ENCODE data around the gene RGS3. TPM values are rescaled to one million over a fixed set of nuclear protein-coding genes. Genes with fewer than 3 reads are reported as not detected.

Gene RGS3
- total RNA-seq, 3 donors from 2014 or later = 51.4 to 65.9 (median 63.5) TPM

DNA sequence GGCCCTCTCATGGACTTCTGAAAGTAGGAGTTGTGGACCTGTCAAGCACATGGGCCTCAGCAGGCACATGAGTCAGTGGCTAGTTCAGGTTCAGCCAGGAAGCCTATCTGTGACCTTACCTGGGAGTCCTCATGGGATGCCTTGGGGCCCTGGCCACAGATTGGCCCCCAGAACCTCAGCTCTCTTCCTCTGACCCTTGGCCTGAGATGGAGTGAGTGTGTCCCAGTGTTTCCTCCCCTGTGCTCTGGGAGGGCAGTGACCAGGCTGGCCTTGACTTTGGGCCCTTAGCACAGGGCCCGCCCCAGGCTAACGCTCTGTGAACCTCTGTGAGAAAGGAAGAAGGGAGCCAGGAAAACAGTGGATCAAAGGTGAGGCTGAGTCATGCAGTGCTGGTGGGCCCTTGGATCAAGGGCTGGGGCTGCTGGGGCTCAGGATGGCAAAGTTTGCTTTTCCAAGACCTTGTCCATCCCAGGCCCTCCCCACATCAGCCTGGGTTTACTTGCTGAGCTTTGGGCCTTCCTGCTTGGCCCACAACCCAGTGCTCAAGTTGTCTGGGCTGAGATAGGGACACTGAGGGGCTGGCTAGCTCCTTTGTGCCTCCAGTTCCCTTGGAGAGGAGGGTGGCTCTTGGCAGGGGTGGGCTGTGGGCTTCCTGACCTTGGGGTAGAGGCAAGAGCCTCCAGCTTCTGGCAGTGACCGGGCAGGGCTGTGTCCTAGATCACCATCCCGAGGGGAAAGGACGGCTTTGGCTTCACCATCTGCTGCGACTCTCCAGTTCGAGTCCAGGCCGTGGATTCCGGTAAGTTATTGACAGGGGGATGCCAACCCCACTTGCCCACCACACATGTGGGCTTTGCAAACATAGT lies 41.4 kb downstream of the RGS3 start:
- no peaks in the 10 kb centered on the region for H3K27me3 Mint-ChIP-seq (ENCODE audit: low read depth)
- H3K4me1 Mint-ChIP-seq (ENCODE audit: low read depth) = peaks cover 5% of the 10 kb centered on the region
- no peaks in the 10 kb centered on the region for H3K36me3 Mint-ChIP-seq (ENCODE audit: insufficient read depth)
- ATAC-seq = no peak
- DNase-seq = no peak
- no peak overlapping the region for H3K4me3 Mint-ChIP-seq
- H3K9me3 Mint-ChIP-seq = no peaks in the 10 kb centered on the region

DNA sequence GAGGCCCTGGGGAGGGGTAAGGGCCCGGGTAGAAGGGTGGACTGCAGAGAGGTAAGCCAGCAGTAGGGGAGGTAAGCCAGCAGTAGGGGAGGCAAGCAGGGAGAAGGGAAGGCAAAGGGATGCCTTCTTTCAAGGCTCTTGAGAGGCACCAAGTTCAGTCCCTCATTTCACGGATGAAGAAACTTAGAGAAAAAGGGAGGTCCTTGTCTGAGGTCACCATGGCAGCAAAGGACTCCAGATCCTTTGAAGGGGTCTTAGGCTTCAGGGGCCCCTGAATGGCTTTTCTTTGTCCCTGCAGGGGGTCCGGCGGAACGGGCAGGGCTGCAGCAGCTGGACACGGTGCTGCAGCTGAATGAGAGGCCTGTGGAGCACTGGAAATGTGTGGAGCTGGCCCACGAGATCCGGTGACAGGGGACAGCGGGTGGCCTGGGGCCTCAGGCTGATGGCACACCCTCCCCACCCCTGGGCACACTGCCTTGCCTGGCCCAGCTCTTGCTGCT lies 42.6 kb downstream of the RGS3 start:
- DNase-seq (no peak), ATAC-seq (no peak)
- Mint-ChIP-seq H3K27me3 (ENCODE audit: low read depth) (no peaks in the 10 kb centered on the region), H3K4me3 (no peak overlapping the region), H3K36me3 (ENCODE audit: insufficient read depth) (no peaks in the 10 kb centered on the region), H3K9me3 (no peaks in the 10 kb centered on the region), H3K4me1 (ENCODE audit: low read depth) (peaks cover 12% of the 10 kb centered on the region)

DNA sequence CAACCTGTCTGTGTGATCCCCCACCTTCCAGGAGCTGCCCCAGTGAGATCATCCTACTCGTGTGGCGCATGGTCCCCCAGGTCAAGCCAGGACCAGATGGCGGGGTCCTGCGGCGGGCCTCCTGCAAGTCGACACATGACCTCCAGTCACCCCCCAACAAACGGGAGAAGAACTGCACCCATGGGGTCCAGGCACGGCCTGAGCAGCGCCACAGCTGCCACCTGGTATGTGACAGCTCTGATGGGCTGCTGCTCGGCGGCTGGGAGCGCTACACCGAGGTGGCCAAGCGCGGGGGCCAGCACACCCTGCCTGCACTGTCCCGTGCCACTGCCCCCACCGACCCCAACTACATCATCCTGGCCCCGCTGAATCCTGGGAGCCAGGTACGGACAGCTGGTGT lies 43.7 kb downstream of the RGS3 start:
- H3K9me3 Mint-ChIP-seq = no peaks in the 10 kb centered on the region
- H3K4me1 Mint-ChIP-seq (ENCODE audit: low read depth) = peaks cover 23% of the 10 kb centered on the region
- H3K4me3 Mint-ChIP-seq = no peak overlapping the region
- ATAC-seq = no peak
- no peak for DNase-seq
- H3K36me3 Mint-ChIP-seq (ENCODE audit: insufficient read depth) = no peaks in the 10 kb centered on the region
- no peaks in the 10 kb centered on the region for H3K27me3 Mint-ChIP-seq (ENCODE audit: low read depth)

DNA sequence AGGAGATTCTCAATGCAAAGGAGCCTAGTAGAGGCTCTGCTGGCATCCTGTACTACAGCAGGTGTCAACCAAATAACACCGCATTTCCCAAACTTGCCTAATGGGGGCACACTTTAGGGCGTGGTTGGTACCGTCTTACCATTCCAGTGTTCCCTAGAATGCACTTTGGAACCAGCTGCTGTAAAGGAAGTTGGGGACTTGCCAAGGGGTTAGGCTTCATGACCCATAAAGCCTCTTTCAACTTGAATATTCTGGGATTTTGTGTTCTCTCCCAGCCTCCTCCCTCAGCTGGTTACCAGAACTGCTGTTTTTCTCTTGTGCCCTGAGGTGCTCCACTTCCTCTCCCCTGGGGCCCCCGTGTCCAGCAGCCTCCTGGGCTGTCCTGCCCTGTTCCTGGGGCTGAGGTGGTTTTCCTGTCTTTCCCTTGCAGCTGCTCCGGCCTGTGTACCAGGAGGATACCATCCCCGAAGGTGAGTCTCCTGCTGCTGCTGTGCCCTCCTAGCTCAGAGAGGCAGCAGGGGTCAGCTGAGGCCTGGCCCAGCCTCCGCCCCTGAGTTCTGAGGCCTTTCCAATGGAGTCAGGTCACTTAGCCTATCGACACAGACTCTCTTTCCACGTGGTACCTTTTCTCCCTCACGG lies 44.7 kb downstream of the RGS3 start:
- H3K9me3 Mint-ChIP-seq = no peaks in the 10 kb centered on the region
- no peak overlapping the region for H3K4me3 Mint-ChIP-seq
- ATAC-seq = no peak
- no peak for DNase-seq
- H3K36me3 Mint-ChIP-seq (ENCODE audit: insufficient read depth) = no peaks in the 10 kb centered on the region
- peaks cover 32% of the 10 kb centered on the region for H3K4me1 Mint-ChIP-seq (ENCODE audit: low read depth)
- H3K27me3 Mint-ChIP-seq (ENCODE audit: low read depth) = no peaks in the 10 kb centered on the region

DNA sequence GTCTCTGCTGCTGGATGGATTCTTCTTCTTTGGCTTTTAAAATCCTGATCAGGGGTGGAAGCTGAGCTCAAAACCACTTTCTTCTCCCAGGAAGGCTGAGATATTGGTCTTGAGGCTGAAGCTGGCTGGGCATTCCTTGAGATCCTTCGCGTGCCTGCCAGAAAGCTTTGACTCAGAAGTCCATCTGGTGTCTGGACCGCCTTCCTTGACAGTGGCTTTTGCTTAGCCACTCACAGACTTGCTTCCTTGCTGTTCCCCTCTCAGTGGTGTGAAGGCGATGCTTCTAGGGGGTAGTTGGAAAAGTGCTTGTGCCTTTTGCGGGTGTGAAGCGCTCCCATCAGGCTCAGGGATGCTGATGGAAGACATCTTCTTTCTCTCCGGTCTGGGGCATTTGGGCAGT lies 45.9 kb downstream of the RGS3 start:
- H3K9me3 Mint-ChIP-seq = no peaks in the 10 kb centered on the region
- H3K4me1 Mint-ChIP-seq (ENCODE audit: low read depth) = peaks cover 45% of the 10 kb centered on the region
- ATAC-seq (no peak), DNase-seq (no peak)
- H3K4me3 Mint-ChIP-seq = no peak overlapping the region
- H3K27me3 Mint-ChIP-seq (ENCODE audit: low read depth) = no peaks in the 10 kb centered on the region
- no peaks in the 10 kb centered on the region for H3K36me3 Mint-ChIP-seq (ENCODE audit: insufficient read depth)

DNA sequence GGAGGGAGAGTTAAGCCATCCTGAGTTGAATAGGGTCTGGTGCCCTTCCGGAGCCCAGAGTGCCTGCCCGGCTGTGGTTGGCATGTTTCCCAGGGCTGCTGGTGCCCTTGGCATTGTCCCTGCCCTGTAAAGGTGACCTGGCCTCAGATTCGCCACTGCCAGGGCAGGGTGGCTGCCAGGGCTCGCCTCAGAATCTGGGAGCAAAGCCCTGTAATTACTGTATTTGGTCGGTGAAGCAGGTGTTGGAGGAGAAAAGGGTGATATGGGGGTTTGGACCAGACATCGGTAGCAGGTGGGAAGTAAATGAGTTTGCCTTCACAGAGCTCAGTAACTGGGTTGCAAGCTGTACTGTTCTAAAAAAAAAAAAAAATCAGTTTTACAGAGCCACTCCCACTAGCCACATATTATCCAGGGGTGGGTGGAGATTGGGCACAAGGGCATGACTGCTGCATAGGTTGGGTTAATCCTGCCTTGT lies 47.6 kb downstream of the RGS3 start:
- peaks cover 56% of the 10 kb centered on the region for H3K4me1 Mint-ChIP-seq (ENCODE audit: low read depth)
- H3K9me3 Mint-ChIP-seq = no peaks in the 10 kb centered on the region
- H3K36me3 Mint-ChIP-seq (ENCODE audit: insufficient read depth) = no peaks in the 10 kb centered on the region
- no peaks in the 10 kb centered on the region for H3K27me3 Mint-ChIP-seq (ENCODE audit: low read depth)
- H3K4me3 Mint-ChIP-seq = no peak overlapping the region
- DNase-seq (no peak), ATAC-seq (no peak)

DNA sequence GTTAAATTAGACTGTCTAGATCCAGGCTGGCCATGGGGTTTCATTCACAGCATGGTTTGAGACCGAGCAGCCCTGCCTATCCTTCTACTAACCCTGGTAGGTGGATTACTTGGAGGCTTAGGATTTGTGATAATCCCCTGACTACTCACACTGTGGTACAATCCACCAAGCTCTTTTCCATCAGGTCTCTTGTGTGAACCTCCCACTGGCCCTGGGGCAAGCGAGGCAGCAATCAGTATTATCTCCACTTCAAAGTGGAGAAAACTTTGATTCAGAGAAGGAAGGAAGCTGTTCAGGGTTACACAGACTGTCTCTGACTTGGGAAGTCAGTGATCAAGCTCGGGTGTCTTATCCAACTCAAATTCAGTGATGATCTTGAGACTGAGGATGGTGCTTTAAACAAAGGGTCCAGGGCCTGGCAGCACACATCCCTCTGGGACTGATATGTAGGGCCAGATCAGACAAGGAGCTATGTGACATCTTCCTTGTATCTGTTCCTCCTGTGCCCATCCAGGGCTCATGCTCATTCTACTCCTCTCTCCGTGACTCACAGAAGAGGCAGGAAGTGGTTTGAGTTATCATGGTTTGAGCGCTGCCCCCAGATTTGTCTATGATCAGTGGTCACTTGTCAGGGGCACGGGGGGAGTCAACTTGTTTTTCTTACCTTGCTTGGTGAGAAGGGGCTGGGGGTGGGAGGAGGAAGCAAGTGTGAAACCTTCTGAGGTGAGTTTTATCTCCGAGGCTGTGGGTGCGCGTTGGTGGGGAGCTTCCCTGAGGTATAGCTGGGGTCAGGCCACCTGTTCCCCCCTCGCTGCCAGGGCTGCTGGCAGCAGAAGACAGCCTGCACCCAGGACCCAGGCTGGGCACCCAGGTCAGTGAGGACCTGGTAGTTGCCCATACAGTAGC lies 48.6 kb downstream of the RGS3 start:
- DNase-seq = peak; percentile 65

DNA sequence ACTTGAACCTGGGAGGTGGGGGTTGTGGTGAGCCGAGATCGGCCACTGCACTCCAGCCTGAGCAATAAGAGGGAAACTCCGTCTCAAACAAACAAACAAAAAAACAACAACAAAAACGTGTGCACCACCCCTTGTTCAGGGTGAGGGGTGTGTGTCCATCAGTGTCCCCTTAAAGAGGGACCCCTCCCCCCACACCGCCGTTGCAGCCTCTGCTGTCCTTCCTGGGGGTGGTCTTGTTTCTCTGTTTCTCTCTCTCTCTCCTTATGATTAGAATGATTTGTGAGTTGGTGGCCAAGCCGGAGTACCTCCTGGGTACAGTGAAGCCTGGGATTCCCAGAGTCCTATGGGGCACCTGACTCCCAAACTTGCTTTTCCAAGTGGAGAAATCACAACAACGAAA lies 49.6 kb downstream of the RGS3 start:
- Mint-ChIP-seq H3K36me3 (ENCODE audit: insufficient read depth) (no peaks in the 10 kb centered on the region), H3K4me3 (peak overlapping the region; percentile 56), H3K9me3 (no peaks in the 10 kb centered on the region)

More for the DNA sequence above, 48.6 kb downstream of the RGS3 start:
- Mint-ChIP-seq H3K36me3 (ENCODE audit: insufficient read depth) (no peaks in the 10 kb centered on the region), H3K27me3 (ENCODE audit: low read depth) (no peaks in the 10 kb centered on the region), H3K4me1 (ENCODE audit: low read depth) (peaks cover 66% of the 10 kb centered on the region), H3K9me3 (no peaks in the 10 kb centered on the region), H3K4me3 (peak overlapping the region; percentile 62)
- peak; percentile 78 to 79 for ATAC-seq

DNA sequence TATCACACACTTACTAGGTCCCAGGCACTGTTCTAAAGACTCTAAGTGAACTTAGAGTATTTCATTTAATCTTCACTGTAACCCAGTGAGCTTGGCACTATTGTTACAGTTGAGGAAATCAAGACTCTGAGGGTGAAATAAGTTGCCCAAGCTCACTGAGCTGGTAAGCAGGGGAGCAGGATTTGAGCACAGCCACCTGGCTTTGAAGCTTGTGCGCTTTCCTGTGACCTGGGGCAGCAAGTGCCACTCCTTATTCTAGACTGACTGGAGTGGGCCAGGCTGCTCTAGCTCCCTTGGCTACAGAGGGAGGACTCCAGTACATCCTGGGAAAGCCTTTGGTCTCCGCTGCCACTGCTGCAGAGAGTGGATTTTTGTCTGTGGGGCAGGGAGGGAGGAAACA lies 50.0 kb downstream of the RGS3 start:
- no peak for ATAC-seq
- Mint-ChIP-seq H3K4me1 (ENCODE audit: low read depth) (peaks cover 77% of the 10 kb centered on the region), H3K36me3 (ENCODE audit: insufficient read depth) (no peaks in the 10 kb centered on the region), H3K27me3 (ENCODE audit: low read depth) (no peaks in the 10 kb centered on the region), H3K9me3 (no peaks in the 10 kb centered on the region), H3K4me3 (peak overlapping the region; percentile 56)
- no peak for DNase-seq

More for the DNA sequence above, 49.6 kb downstream of the RGS3 start:
- DNase-seq = no peak
- no peak for ATAC-seq
- no peaks in the 10 kb centered on the region for H3K27me3 Mint-ChIP-seq (ENCODE audit: low read depth)
- peaks cover 74% of the 10 kb centered on the region for H3K4me1 Mint-ChIP-seq (ENCODE audit: low read depth)

DNA sequence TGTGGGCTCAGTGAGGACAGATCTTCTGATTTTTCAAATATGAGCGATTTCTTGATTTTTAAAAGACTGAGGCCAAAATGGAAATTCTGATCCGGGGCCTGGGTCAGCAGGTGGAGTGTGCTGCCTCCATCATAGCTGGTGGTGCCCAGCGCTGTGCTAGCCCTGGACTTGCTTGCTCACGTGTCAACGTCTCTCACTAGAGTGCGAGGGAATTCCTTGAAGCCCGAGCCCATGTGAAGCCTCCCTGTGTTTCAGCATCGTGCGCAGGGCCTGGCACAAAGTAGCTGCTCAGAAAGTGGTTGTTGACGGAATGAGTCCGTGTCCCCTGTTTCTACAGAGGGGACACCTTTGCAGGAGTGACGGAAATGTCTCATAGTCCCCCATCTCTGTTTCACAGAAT lies 50.5 kb downstream of the RGS3 start:
- Mint-ChIP-seq H3K4me1 (ENCODE audit: low read depth) (peaks cover 82% of the 10 kb centered on the region), H3K27me3 (ENCODE audit: low read depth) (no peaks in the 10 kb centered on the region), H3K36me3 (ENCODE audit: insufficient read depth) (no peaks in the 10 kb centered on the region), H3K4me3 (no peak overlapping the region), H3K9me3 (no peaks in the 10 kb centered on the region)
- ATAC-seq (no peak), DNase-seq (no peak)

DNA sequence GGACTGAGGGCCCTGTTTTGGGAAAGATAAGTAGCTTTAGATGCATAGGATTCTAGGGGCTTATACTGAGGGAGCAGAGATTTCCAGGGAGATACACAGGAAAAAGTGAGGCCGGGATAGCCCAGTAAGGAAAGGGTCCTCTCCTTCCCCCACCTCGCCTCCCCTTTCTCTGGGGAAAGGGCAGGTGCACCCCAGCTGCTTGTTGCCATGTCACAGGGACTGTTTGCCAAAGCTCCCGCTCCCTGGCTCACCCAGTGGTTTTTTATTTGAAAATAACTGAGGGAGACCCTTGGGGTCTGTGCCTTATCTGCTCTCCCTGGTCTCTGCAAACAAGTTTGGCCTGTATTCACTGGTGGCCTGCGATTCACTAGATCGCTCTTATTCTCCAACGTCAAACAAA lies 51.2 kb downstream of the RGS3 start:
- no peaks in the 10 kb centered on the region for H3K9me3 Mint-ChIP-seq
- DNase-seq = no peak
- peaks cover 87% of the 10 kb centered on the region for H3K4me1 Mint-ChIP-seq (ENCODE audit: low read depth)
- ATAC-seq = no peak
- no peaks in the 10 kb centered on the region for H3K36me3 Mint-ChIP-seq (ENCODE audit: insufficient read depth)
- no peaks in the 10 kb centered on the region for H3K27me3 Mint-ChIP-seq (ENCODE audit: low read depth)
- no peak overlapping the region for H3K4me3 Mint-ChIP-seq

DNA sequence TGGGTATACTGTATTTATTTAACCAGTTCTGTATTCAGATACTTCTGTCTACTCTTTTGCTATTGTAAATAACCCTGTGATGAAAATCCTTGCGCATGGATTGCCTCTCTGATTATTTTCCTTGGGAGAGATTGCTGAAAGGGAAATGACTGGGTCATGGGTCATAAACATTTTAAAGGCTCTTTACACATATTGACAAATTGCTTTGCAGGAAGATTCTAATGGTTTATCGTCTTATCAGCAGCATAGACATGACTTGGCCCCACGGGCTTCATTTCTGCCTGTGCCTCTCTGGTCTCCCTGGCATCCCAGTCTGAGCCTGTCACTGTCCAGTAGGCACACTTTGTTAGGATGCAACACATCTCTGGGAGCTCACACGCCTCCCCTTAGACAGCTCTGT lies 52.3 kb downstream of the RGS3 start:
- Mint-ChIP-seq H3K4me1 (ENCODE audit: low read depth) (peaks cover 93% of the 10 kb centered on the region), H3K9me3 (no peaks in the 10 kb centered on the region), H3K4me3 (no peak overlapping the region), H3K27me3 (ENCODE audit: low read depth) (no peaks in the 10 kb centered on the region), H3K36me3 (ENCODE audit: insufficient read depth) (no peaks in the 10 kb centered on the region)
- no peak for DNase-seq
- ATAC-seq = no peak

DNA sequence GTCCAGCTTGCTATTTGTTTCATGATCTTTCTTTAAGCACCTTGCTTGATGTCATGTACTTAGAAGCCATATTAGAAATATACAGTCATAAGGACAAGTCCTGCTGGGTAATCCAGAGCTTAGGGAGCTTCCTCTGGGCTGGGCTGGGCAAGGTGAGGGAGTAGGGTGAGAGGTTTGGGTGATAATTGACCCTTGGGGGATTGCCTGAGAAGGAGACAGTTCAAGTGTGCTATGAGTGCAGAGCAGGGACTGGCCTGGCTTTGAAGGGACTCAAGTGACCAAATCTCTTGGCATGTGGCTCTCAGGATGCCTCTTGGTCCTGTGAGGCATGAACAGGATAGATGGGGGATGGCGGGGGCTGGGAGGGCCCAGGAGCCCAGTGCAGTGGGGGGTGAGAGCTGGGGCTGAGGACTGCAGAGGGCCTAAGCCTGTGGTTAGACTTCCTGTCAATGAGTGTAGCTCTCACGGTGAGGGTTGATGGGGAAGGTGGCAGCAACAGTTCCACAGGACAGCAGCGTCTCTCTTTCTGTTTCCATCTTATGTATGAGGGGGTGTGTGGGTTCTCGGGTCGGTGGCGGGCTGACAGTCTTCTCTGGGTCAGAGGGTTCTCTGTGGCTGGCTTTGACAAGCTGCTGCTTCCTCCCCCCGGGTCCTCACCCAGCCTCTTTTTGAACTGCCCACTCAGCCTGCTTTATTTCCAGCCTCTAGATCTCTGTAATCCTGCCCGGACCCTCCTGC lies 53.5 kb downstream of the RGS3 start:
- no peaks in the 10 kb centered on the region for H3K9me3 Mint-ChIP-seq
- peak overlapping the region; percentile 88 for H3K4me3 Mint-ChIP-seq
- ATAC-seq (peak; percentile 78 to 83), DNase-seq (peak; percentile 46)
- no peaks in the 10 kb centered on the region for H3K27me3 Mint-ChIP-seq (ENCODE audit: low read depth)
- H3K36me3 Mint-ChIP-seq (ENCODE audit: insufficient read depth) = peaks cover 3% of the 10 kb centered on the region
- peaks cover 90% of the 10 kb centered on the region for H3K4me1 Mint-ChIP-seq (ENCODE audit: low read depth)
